Stimulated activated CD4-positive, alpha-beta T cell treated with anti-CD3 and anti-CD28 coated beads, Interleukin-1b, Interleukin-23, amount 100 ng/mL, for 1 hour (primary cell): ENCODE data around the gene SHISA3.
"Not testable (repeated sequence)": the region's sequence is repeated elsewhere in the genome, so short reads cannot be mapped to it uniquely, and the experiment has no call there.

Experiments
- DNase-seq, 2 donors: peaks; one replicate each; pipeline ENCODE4 v3.0.0-alpha.2; 2020; ENCODE audit warnings: low read depth in 2 of 2

SHISA3 gene

DNA sequence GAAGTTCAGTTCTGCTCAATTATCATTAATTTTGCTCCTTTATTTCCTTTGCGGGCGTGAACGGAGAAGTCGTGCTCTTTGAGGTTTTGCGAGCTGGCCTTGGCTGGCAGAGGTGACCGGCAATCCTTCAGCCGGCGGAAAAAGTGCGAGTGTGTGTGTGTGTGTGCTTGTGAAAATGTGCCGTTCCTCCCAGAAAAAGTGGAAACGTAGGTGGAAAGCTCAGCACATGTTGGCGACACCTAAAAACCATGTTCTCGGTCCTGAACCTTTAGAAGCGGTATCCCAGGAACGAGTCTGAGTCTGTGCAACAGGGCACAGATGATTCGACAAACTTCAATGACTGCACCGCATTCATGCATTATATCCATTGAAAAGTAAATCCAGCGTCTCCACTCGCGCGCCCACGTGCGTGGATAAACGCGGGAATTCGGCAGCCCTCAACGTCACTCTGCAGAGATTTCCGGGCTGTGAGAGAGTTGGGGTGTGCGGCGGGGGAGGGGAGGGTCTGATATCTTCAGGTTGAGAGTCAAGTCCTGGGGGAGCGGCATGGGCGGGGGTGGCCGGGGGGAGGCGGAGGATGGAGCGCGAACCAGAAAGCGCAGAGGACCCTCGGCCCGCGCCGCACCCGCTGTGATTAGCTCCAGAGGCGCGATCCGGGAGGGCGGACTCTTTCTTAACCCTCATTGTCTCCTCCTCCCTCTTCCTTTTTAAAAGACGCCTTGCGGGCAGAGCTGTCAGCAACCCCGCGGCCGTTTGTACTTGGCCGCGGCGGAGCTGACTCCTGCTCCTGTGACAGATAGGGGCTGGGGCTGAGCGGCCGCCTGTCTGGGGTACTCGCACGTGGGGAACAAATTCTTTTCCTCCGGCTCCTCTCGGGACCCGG is at the start of gene SHISA3:
Gene SHISA3 (plus strand): TSS at position 737 of the 883 bp plus-strand sequence. CDS start 569 bp downstream, outside the sequence.
- no peak for DNase-seq

DNA sequence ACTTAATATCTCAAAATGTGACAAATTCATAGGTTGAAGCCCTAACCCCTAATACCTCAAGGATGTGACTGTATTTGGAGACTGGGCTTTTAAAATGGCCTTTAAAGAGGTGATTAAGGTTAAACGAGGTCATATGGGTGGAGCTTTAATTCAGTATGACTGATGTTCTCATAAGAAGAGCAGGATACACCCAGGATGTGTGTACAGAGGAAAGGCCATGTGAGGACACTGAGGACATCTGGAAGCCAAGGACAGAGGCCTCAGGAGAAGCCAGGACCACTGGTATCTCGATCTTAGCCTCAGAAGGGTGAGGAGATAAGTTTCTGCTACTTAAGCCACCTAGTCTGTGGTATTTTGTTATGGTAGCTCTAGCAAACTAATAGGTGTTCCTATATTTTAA is 49.0 kb upstream of the SHISA3 start:
- DNase-seq: no peak

DNA sequence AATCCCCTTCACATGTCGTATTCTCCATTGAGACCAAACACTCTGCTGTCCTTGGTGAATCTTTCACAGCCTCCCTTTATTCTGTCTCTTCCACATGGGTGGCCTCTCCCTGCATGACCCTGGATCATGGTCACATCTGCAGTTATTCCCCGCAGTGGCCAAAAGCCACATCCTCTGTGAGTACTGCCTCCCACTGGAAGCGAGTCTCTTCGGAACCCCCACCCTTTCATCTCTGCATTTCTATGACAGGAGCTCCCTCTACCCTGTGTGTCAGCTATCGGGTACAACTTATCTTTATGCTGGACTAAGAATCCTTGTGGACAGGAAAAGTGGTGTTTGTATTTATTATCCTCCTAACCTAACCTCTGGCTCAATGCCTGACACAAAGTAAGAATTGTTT is 48.6 kb upstream of the SHISA3 start:
- DNase-seq: no peak

DNA sequence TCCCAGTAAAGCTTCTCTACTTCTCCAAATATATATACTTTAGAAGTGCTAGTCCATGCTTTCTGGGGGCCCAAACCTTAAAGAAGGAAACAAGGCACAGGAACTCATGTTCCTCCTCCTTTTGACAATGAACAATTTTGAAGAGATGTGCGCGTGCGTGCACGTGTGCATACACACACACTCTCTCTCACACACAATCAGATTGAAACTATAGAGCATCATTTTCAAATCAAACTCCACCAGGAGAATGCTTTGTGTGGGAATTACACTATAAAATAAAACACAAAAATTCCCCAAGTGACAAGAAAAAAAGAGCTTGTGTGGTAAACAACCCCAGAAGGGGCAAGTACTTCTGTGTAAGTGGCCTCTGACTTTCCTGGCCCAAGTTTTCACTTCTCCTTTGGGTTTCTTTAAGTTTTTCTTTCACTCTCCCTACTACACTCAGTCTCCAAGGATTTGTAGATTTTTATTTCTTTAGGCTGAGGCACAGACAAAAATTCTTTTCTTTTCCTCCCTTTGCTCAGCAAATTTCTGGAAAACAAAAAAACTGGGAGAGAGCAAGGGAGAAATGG is 46.6 kb upstream of the SHISA3 start:
- DNase-seq: no peak

DNA sequence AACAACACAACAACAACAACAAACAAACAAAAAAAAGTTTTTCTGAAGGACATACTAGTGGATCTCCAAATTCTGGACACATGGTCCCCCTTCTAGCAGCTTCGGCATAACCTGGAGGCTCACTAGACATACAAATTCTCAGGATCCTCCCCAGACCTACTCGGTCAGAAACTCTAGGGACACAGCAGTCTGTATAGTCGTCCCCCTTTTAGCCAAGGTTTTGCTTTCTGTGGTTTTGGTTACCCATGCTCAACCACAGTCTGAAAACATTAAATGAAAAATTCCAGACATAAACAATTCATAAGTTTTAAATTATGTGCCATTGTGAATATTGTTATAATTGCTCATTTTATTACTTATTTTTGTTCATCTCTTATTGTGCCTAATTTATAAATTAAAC is 45.2 kb upstream of the SHISA3 start:
- no peak for DNase-seq

DNA sequence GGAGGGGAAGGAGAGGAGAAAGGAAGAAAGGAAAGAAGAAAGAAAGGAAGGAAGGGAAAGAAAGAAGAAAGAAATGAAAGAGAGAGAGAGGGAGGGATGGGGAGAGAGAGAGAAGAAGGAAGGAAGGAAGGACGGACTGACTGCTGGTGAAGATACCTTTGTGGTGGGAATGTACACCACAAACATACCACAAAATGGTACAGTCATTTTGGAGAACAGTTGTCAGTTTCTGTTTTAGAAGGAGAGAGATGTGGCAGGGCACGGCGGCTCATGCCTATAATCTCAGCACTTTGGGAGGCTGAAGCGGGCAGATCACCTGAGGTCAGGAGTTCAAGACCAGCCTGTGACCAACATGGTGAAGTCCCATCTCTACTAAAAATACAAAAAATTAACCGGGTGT is 40.0 kb upstream of the SHISA3 start:
- no peak for DNase-seq

GRCh38 chr4:42359711-42360110 is 37.6 kb upstream of the SHISA3 start:
- no peak for DNase-seq

DNA sequence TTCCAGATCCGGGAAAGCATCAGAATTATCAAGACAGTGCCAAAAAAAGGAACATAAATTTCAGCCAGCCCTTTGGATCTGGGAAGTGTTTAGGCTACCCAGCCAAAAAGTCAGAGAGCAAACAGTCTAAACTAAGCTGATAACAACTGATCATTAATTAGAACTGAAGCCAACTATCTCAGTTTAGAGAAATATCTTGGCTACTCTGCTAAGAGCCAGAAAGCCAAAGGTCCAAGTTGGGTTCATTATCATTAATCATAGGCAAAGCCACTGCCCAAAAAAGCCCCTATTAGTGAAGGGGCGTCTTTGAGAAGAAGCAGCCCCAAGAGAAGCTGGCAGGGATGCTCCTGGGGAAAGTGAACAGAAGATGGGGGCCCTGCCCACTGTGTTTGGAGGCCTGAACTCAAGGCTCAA is 37.0 kb upstream of the SHISA3 start:
- no peak for DNase-seq

DNA sequence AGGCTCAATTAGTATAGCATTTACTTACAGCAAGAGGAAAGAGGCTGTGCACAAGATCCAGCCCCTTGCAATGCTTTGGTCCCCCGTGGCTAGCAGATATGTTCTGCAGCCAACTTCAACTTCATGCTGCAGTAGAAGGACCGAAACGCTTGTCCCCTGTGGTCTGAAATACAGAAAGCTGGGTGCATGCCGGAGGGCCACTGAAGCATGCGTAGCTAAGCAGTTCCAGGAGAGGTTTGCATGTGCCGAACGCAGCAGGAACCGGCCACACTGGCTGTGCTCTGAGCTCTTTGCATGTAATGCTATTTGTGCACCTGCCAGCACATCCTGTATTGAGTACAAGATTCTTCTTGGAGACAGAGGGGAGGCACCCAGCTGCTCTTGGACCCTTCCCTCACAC is 35.8 kb upstream of the SHISA3 start:
- DNase-seq: no peak

DNA sequence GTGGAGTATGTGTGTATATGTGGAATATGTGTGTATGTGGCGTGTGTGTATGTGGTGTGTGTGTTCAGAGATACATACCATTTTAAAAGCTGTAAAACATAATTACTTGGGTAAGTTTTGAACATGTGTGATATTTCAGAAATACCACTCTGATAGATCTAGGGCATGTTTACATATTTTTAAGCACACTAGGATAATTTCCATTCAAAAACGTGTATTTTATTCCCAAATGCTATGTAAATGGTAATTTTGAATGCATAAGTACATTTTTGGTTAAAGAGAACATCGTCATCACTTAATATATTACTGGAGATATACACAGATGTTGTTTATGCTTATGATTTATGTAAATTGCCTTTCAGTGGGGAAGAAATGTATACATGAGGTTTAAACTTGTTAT is 34.7 kb upstream of the SHISA3 start:
- DNase-seq: no peak

DNA sequence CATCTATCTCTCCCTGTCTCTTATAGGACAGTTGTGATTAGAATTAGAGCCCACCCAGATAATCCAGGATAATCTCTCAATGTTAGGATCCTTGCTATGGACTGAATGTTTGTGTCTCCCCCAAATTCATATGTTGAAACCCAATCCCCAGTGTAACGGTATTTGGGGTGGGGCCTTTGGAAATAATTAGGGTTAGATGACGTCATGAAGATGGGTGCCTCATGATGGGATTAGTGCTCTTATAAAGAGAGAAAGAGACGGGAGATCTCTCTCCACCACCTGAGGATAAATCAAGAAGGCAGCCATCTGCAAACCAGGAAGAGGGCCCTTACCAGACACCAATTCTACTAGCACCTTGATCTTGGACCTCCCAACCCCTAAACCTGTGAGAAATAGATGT is 33.7 kb upstream of the SHISA3 start:
- no peak for DNase-seq

- DNase-seq: no peak
Measured at GRCh38 chr4:42364266-42365053, 32.8 kb upstream of the SHISA3 start.

GRCh38 chr4:42366959-42367358 is 30.3 kb upstream of the SHISA3 start:
- no peak for DNase-seq

GRCh38 chr4:42369489-42369888 is 27.8 kb upstream of the SHISA3 start:
- DNase-seq: no peak

- no peak for DNase-seq
Measured at GRCh38 chr4:42371305-42372252, 25.7 kb upstream of the SHISA3 start.

GRCh38 chr4:42372303-42372702 is 25.0 kb upstream of the SHISA3 start:
- not testable (repeated sequence) for DNase-seq

DNA sequence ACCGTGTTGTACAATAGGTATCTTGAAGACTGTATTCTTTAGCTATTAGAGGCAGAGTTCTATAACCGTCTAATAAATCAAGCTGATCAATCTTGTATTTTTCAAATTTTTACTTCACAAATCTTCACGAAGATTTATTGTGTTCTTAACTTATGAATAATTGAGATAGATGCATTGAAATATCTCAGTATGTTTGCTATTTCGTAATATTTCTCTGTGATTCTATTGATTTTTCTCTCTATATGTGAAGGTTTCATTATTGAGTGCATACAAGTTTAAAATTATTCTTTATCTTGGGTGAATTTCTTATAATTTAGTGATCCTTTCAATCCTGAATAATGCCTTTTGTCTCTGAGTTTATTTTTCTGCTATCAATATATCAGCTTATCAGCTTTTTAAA is 19.8 kb upstream of the SHISA3 start:
- DNase-seq: no peak

DNA sequence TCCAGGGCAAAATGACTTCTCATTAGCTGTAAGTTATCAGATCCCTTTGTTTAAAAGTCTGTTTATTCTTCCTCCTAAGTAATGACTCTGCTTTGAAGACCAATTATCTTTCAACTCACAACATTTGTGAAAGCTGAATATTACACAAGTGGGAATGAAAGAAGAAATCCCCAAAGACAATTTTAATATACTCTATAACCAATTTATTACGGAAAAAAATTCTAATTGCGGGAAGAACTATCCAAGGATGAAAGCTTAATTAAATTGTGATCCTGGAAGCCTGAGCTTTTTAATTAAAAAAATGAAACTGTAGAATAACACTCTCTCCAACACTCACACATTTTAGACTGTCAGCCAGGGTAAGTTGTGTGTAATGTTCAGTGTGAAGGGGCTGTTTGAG is 15.6 kb upstream of the SHISA3 start:
- DNase-seq: no peak

- DNase-seq: no peak
Measured at GRCh38 chr4:42385516-42385915, 11.8 kb upstream of the SHISA3 start.

GRCh38 chr4:42390622-42391354 is 6.5 kb upstream of the SHISA3 start:
- DNase-seq: no peak

GRCh38 chr4:42391355-42391664 is 6.0 kb upstream of the SHISA3 start:
- DNase-seq: no peak
